Measurements from ENCODE around the gene GPC6.

Gene GPC6

GRCh38 chr13:93517658-93518057 is 291.1 kb downstream of the GPC6 start:
- no peak for DNase-seq

- no peak for DNase-seq
Measured at GRCh38 chr13:93521307-93521706, 294.7 kb downstream of the GPC6 start.

- DNase-seq = no peak
Measured at GRCh38 chr13:93522501-93522900, 295.9 kb downstream of the GPC6 start.

DNA sequence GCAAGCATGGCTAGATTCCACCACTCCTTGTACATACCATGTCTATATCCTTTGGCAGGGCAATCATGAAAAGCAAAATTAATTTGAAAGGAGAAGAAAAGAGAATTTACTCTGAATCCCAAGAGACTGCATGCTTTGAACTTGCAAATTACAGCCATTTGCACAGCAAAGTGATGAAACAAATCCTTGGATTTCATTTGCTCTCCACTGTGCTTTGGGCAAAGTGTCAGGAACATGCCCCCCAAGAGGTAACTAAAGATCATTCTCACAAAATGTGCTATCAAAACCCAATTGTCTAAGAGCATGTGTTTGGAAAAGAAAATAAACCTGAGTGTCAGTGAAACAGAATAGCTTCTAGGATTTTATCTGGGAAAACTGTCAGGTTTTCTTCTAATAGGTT is 298.5 kb downstream of the GPC6 start:
- DNase-seq = no peak

DNA sequence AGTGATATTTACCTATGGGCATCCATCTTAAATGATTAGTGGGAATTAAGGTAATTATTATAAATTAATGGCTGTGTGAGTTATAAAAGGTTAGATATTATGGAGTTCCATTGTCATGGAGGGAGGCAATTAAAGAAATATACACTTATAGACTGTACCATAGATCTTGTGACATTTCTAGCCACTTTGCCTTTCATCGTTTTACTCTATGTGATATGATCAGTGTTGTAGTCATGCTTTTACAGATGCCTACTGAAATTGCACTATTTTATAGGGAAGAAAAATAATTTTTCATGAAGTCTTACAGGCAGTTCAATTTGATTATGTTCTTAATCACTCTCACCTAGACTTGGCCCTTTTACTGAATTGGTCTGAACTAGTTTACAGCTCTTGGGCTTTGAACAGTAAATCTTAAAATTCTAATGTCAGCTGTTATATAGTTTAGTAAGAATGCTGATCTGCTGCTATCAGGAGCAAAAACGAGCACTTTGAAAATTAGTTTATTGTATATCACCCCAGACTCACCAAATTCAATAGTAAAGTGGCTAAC is 301.2 kb downstream of the GPC6 start:
- no peak for DNase-seq

DNA sequence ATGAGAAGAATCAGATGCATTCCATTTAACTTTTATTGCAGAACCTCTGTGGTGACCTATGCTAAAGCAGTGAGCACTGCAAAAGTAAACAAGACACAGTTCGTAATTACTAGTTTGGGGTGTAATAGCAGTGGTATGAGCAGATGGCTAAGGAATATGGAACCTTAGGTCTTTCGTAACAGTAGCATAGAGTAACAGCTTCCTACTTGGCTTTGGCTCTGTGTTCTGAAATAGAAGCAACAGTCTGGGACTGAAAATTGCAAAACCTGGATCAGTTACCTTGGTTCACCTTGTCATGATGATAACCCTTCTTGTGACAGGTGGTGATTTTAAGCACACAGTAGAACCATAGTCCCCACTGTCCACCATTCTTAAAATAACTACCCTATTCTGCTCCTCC is 303.4 kb downstream of the GPC6 start:
- DNase-seq = no peak

- DNase-seq = no peak
Measured at GRCh38 chr13:93534181-93534700, 307.6 kb downstream of the GPC6 start.

- no peak for DNase-seq
Measured at GRCh38 chr13:93535251-93535650, 308.6 kb downstream of the GPC6 start.

DNA sequence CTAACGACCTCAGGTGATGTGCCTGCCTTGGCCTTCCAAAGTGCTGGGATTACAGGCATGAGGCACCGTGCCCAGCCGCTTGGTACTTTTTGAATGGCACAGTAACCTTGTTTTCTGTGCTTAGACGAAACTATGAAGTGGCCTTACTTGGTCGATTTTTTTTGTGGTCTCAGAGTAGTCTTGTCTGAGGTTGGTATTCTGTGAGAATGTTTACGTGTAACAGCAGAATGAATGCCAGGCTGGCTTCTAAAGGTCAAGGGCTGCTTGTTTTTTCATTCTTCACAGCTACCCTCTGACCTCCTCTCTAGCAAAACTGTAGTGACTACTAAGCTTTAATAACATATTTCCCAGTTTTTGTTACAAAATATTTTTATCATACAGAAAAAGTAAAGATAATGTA is 313.3 kb downstream of the GPC6 start:
- DNase-seq = no peak

GRCh38 chr13:93547886-93548285 is 321.3 kb downstream of the GPC6 start:
- DNase-seq = no peak

DNA sequence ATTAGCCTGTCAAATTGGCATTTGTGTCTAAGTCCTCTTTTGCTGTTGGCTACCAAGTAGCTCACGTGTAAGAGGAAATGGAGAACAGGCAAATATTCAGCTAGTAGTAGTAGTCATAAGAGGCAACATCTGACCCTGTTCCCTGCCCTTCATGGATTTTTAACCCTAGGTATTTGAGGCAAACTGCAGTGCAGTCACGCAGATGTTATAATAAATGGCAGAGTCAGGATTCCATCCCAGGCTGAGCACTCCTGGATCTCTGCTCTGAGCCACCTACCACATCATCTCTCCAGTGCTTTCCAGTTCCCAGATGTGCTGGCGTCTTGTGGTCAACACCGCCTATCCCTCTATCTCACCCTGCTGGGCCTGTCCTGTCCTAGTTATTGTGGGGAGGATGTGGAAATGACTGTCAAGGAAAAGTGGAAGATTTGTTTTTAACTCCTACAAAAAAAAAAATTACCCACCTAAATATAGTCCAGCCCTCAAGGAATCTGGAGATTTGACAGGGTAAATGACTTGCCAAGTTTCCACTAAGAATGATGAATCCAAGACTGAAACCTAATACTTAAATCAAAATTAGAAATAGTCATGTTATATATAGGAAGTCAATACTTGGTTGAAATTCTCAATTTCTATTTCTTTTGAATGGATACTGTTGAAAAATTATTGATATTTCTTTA is 322.9 kb downstream of the GPC6 start:
- no peak for DNase-seq

GRCh38 chr13:93550236-93550635 is 323.6 kb downstream of the GPC6 start:
- DNase-seq = no peak

DNA sequence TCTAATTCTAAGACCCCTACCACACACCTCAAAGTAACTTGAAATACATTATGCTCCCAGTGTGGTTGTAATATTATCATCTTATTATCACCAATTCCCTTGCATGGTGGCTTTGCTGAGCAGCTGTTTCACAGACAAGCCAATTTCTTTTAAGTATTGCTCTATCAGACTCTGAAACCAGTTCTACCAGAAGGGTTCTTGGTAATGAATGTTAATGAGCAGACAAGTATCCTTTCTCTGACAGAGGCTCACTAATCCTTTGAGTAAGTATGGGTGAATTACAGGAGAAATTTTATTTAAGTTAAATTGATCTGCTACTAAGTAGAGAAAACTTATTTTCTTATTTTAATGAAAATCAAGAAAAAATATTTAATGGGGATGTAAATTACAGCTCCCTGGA is 326.0 kb downstream of the GPC6 start:
- DNase-seq = no peak

GRCh38 chr13:93554514-93554913 is 327.9 kb downstream of the GPC6 start:
- DNase-seq = no peak

DNA sequence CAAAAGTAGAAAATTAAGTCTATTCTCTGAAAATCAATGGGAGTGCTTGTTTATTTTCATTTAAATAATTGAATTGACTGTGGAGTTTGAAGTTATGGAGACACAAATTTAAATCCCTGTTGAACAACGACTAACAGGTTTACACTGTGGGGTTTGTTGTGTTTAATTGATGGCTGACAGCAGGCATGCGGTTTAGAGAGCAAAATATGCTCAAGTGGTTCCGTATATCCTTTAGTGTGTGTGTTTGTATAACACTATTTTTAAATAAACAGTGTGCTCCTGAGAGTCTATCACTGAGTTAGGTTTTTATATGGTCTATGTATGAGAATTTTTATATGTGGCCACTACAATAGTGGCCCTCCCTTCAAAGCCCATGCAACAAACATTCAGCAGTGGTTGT is 332.0 kb downstream of the GPC6 start:
- DNase-seq = no peak

- no peak for DNase-seq
Measured at GRCh38 chr13:93559718-93560117, 333.1 kb downstream of the GPC6 start.

DNA sequence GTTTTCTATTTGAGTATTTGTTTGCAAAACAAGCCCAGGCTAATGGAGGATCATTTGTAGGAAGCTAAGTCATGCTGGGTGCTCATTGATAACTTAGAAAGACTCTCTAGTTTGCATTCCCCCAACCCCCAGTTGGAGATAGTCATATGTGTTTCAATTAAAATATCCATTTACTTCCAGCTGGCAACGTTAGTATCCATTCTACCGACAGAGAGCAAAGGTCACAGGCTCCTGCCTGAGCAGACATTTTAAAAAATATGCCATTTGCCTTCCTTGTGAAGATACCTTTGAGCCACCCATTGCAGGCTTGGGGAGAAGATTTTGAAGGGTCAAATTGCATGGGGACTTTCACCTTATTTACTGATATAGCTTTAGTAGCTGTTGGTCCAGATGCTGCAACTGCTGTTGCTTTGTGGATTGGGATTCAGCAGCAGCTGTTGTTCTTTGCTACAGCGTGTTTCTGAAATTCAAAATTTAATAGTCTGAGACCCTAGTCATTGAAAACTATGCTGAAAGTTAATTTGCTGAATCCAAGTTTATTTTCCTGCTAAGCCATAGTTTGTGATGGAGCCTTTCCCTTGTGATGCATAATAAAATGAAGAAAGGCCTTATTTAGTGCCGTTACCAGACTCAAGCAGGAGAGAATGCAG is 335.1 kb downstream of the GPC6 start:
- DNase-seq = no peak

- no peak for DNase-seq
Measured at GRCh38 chr13:93562676-93563075, 336.1 kb downstream of the GPC6 start.

GRCh38 chr13:93577105-93577504 is 350.5 kb downstream of the GPC6 start:
- no peak for DNase-seq

DNA sequence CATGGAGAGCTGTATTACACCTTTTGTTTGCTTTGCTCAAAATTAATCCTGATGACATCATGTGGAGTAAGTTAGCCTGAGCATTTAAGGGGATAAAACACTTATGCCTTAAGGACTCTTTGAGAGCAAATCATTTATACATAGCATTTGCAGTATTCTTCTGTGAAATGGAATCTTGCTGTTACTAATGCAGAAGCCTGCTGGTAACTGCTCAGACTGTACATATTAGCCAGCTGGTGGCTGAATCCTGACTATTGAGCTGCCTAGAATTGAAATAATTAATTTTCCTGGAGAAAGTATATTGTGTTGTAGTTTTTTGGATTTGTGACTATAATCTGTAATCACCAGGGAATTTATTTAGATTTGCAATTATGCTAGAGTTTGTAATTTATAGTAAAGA is 363.2 kb downstream of the GPC6 start:
- no peak for DNase-seq

GRCh38 chr13:93603043-93603442 is 376.4 kb downstream of the GPC6 start:
- DNase-seq = no peak

DNA sequence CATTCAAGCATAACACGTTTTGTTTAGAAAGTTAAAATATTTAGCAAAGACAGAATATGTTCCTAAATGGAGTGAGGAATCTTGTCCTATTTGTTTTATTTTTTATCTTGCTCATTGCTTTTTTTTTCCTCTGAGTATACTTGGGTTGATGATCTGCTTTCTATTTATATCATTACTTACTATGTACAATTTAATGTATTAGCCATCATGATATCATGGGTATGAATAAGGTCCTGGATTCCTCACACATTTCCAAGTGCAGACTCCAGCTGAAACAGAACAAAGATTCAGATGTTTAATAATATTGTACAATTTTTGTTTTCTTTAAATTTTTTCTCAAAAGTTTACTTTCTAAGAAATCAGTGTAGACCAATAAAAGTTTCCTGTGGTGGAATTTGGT is 388.2 kb downstream of the GPC6 start:
- no peak for DNase-seq

DNA sequence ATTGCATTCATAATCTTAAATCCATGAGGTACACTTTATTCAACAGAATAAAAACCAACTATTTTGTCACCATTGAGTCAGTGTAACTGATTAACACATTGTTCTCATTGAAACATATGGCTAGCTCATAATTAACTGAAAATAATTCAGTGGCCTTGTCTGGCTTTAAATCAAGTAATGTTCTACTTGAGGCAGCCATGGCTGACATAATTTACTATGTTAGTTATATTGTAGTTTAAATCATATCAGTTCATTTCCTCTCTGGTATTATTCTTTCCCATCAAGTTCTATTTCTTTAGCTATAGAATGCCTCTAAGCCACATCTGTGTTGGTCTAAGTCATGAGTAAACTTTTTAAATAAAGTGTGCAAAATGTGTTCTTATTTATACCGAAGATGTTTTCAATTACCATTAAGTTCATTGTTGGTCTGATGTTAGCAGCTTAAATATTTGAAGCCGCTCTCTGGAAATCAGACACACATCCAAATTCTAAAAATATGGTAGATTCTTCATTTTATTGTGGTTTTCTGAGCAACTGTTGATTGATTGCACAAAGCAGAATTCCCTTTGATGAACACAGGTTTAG is 393.7 kb downstream of the GPC6 start:
- DNase-seq = no peak

GRCh38 chr13:93621051-93621450 is 394.4 kb downstream of the GPC6 start:
- no peak for DNase-seq
